Measurements from ENCODE around the gene LLGL1. TPM values are rescaled to one million over a fixed set of nuclear protein-coding genes. Genes with fewer than 3 reads are reported as not detected.

The LLGL1 gene
- total RNA-seq, 2 donors from 2014 or later = 17.7 to 33.5 TPM

DNA sequence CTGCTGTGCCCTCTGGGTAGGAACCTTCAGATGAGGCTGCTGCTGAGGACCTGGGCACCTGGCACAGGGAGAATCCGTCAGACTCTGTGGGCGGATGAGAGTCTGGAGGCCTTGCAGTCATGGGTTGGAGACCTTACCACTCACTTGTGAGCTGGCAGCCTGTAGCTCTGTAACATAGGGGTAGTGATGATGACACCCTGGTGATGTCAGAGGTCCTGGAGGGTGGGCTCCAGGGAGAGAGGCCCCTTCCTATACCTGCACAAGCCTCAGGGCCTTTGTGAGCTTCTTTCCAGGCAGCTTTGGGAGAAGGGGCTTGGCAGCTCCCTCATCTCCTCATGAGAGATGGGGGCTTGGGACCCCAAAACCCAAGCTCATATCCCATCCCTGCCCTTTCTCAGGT, 36.7 kb downstream of the LLGL1 start:
- peak overlapping the region in 1 of 2 donors; percentile 88 for H3K27ac ChIP-seq
- WGBS = 67% methylated on average over 2 of the region's 2 CpGs
- no peak for DNase-seq (ENCODE audit: low spot score)
- TF ChIP-seq POLR2A (IDR thresholded peaks at IDR 0.05) (no peak), POLR2AphosphoS5 (IDR thresholded peaks at IDR 0.05) (no peak)
- TF ChIP-seq, protein P1, sequence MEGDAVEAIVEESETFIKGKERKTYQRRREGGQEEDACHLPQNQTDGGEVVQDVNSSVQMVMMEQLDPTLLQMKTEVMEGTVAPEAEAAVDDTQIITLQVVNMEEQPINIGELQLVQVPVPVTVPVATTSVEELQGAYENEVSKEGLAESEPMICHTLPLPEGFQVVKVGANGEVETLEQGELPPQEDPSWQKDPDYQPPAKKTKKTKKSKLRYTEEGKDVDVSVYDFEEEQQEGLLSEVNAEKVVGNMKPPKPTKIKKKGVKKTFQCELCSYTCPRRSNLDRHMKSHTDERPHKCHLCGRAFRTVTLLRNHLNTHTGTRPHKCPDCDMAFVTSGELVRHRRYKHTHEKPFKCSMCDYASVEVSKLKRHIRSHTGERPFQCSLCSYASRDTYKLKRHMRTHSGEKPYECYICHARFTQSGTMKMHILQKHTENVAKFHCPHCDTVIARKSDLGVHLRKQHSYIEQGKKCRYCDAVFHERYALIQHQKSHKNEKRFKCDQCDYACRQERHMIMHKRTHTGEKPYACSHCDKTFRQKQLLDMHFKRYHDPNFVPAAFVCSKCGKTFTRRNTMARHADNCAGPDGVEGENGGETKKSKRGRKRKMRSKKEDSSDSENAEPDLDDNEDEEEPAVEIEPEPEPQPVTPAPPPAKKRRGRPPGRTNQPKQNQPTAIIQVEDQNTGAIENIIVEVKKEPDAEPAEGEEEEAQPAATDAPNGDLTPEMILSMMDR (IDR thresholded peaks at IDR 0.05) = no peak
- intact Hi-C loops (cut with DNase I) = no loop called here
- no peak overlapping the region for H3K4me3 ChIP-seq
- H3K27me3 ChIP-seq (replicated peaks; ENCODE audit: insufficient read depth) = no peaks in the 10 kb centered on the region
- peaks cover 8% of the 10 kb centered on the region for H3K4me1 ChIP-seq (replicated peaks)
- no peaks in the 10 kb centered on the region for H3K9me3 ChIP-seq
- H3K36me3 ChIP-seq = peaks cover 11 to 19% of the 10 kb centered on the region in 2 donors

DNA sequence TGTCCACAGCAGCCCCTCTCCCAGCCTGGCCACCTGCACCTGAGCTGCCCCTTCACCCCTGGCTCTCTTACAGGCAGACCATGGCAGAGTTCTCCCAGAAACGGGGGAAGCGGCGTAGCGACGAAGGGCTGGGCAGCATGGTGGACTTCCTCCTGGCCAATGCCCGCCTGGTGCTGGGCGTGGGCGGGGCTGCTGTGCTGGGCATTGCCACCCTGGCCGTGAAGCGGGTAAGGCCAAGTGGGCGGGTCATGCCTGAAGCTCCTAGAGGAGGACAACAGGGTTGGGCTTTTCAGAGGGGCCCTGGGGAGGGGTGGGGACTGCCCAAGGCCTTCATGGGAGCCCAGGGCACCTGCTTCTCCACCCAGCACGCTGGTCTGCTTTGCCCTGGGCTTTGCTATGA, 37.2 kb downstream of the LLGL1 start:
- H3K4me1 ChIP-seq (replicated peaks) = peaks cover 3% of the 10 kb centered on the region
- no peak overlapping the region for H3K4me3 ChIP-seq
- WGBS = 83% methylated on average over 12 of the region's 12 CpGs
- H3K27ac ChIP-seq = no peak overlapping the region
- H3K27me3 ChIP-seq (replicated peaks; ENCODE audit: insufficient read depth) = no peaks in the 10 kb centered on the region
- H3K9me3 ChIP-seq = no peaks in the 10 kb centered on the region
- peaks cover 11 to 19% of the 10 kb centered on the region in 2 donors for H3K36me3 ChIP-seq
- DNase-seq (ENCODE audit: low spot score) = no peak
- intact Hi-C loops (cut with DNase I) = no loop called here
- TF ChIP-seq, protein P1 (IDR thresholded peaks at IDR 0.05) = no peak
- no peak for TF ChIP-seq POLR2A (IDR thresholded peaks at IDR 0.05)

DNA sequence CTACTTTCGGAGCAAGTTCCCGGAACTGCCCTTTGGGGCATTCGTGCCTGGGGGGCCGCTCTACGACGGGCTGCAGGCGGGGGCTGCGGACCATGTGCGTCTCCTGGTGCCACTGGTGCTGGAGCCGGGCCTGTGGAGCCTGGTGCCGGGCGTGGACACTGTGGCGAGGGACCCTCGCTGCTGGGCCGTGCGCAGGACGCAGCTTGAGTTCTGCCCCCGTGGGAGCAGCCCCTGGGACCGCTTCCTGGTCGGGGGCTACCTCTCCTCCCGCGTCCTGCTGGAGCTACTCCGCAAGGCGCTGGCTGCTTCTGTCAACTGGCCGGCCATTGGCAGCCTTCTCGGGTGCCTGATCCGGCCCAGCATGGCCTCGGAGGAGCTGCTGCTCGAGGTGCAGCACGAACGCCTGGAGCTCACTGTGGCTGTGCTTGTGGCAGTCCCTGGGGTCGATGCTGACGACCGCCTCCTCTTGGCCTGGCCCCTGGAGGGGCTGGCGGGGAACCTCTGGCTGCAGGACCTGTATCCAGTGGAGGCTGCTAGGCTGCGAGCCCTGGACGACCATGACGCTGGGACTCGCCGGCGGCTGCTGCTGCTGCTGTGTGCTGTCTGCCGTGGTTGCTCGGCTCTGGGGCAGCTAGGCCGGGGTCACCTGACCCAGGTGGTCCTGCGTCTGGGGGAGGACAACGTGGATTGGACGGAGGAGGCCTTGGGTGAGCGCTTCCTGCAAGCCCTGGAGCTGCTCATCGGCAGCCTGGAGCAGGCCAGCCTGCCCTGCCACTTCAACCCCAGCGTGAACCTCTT, 38.6 kb downstream of the LLGL1 start:
- H3K9me3 ChIP-seq = no peaks in the 10 kb centered on the region
- H3K4me3 ChIP-seq = no peak overlapping the region
- peaks cover 2% of the 10 kb centered on the region for H3K4me1 ChIP-seq (replicated peaks)
- H3K36me3 ChIP-seq = peaks cover 11 to 19% of the 10 kb centered on the region in 2 donors
- 93% methylated on average over 33 of the region's 50 CpGs for WGBS
- H3K27ac ChIP-seq = no peak overlapping the region
- intact Hi-C loops (cut with DNase I) = no loop called here
- DNase-seq (ENCODE audit: low spot score) = no peak
- TF ChIP-seq, protein P1 (IDR thresholded peaks at IDR 0.05) = no peak
- TF ChIP-seq POLR2A (IDR thresholded peaks at IDR 0.05) = no peak
- TF ChIP-seq POLR2AphosphoS5 (IDR thresholded peaks at IDR 0.05) = no peak
- no peaks in the 10 kb centered on the region for H3K27me3 ChIP-seq (replicated peaks; ENCODE audit: insufficient read depth)

GRCh38 chr17:18267366-18267765, 41.9 kb downstream of the LLGL1 start:
- Histone ChIP-seq H3K36me3 (peaks cover 11 to 19% of the 10 kb centered on the region in 2 donors), H3K4me3 (no peak overlapping the region), H3K9me3 (no peaks in the 10 kb centered on the region), H3K4me1 (replicated peaks) (no peaks in the 10 kb centered on the region), H3K27ac (no peak overlapping the region), H3K27me3 (replicated peaks; ENCODE audit: insufficient read depth) (no peaks in the 10 kb centered on the region)
- TF ChIP-seq POLR2A (IDR thresholded peaks at IDR 0.05) (no peak), POLR2AphosphoS5 (IDR thresholded peaks at IDR 0.05) (no peak)
- TF ChIP-seq, protein P1 (IDR thresholded peaks at IDR 0.05) = no peak
- DNase-seq (ENCODE audit: low spot score) = no peak
- 75% methylated on average over 8 of the region's 10 CpGs for WGBS
- intact Hi-C loops (cut with DNase I) = no loop called here

All from prostate gland (tissue), 2 donors.